Activated T-cell treated with anti-CD3 and anti-CD28 coated beads, Interleukin-2, amount 50 U/mL, for 1 hour (primary cell): ENCODE results near the gene FCRL6.

ENCODE experiments used
- DNase-seq: peaks from one replicate; pipeline ENCODE4 v3.0.0-alpha.2; 2020

The FCRL6 gene

GRCh38 chr1:159864262-159864661 lies 62.1 kb downstream of the FCRL6 start:
- DNase-seq: no peak
